Mesenchymal stem cell (in vitro differentiated cells and primary cell): Measurements from ENCODE around the gene RAE1. TPM values are rescaled to one million over a fixed set of nuclear protein-coding genes. Genes with fewer than 3 reads are reported as not detected.

Source experiments
- small RNA-seq: library from polyadenylated mRNA; stranded (forward); fragments of <200 nt; extraction: miRNeasy Mini kit (QIAGEN cat#:217004); gene quantifications from one replicate; pipeline ENCODE3, GENCODE V24; 2013; ENCODE audit warnings: low read depth

The RAE1 gene

Small RNA genes within 50 kb of the gene (small RNA-seq; reads per million reads assigned to genes)
- gene MIR4325 (not detected), gene RF00019 (not detected), gene RPL39P39 (not detected)
